ENCODE measurements around the gene PRSS27.
"Not testable (repeated sequence)": the region's sequence is repeated elsewhere in the genome, so short reads cannot be mapped to it uniquely, and the experiment has no call there.

PRSS27 gene

GRCh38 chr16:2724816-2725348 is 4.9 kb upstream of the PRSS27 start:
- DNase-seq (ENCODE audit: low read depth in 2 of 2) = no peak

DNA sequence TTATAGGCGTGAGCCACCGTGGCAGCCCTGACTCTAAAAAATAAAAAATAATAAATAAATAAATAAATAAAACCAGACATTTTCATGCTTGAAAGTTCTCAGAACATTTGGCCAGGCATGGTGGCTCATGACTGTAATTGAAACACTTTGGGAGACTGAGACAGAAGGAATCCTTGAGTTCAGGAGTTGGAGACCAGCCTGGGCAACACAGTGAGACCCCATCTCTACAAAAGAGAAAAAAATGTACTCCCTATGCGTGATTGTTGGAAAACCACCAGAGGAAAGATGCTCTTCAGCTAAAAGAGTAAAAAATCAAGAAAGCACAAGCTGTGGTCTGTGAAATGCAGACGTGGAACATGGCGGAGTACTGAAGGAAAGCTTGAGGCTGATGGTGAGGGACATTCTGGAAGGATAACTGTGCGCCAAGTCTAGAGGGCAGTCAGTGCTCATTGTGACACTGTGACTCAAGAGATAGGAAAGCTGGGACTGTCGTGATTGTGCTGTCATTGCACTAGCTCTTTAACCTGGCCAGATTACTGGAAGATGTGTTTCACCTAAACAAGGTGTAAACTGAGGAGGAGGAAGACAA is 4.2 kb upstream of the PRSS27 start:
- no peak for DNase-seq (ENCODE audit: low read depth in 2 of 2)

DNA sequence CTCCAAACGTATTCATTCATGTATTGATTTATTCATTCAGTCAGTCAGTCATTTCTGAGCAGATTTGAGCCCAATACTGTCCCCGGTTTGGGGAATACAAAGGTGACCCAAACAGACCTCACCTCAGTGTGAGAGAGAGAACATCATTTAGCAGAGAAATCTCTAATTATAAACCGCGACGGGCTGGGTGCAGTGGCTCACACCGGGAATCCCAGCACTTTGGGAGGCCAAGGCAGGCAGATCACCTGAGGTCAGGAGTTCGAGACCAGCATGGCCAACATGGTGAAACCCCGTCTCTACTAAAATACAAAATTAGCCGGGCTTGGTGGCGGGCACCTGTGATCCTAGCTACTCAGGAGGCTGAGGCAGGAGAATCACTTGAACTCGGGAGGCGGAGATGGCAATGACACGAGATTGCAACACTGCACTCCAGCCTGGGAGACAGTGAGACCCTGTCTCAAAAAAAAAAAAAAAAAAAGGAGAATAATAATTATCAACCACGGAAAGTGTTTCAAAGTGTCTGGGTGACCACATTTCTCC is 1.7 kb upstream of the PRSS27 start:
- DNase-seq (ENCODE audit: low read depth in 2 of 2) = not testable (repeated sequence)

GRCh38 chr16:2720719-2721633 is 952 bp upstream of the PRSS27 start:
- peak; percentile 61 for DNase-seq (ENCODE audit: low read depth in 2 of 2)

DNA sequence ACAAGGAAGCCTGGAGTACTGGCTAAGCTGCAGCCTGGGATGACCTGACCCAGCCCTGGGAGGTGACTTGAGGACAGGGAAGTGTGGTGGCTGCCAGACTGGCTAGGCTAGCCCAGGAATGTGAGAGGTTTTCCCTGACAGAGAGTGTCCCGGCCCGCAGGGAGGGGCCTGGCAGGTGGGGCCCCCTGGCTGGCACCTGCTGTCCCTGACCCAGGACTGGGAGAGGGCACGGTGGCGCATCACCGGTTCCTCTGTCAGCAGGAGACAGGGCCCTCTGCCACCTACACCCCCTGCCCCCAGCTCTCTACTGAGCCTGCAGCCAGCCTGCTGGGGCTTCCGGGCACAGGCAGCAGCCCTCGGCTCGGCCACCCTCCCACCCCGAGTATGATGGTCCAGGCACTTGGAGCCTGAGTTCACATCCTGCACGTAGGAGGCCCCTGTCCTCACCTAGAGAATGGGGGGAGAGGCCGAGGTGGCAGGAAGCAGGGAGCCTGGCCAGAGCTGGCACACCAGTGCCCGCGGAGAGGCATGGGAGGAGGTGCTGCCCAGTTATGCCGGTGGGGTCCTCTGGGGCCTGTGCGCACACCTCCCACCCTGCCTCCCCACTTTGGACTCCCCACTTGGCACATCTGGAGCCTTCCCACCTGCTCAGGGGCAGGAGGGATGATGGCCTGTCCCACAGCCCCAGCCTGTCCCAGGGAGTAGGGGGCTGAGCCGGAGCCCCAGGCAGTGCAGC is 528 bp downstream of the PRSS27 start:
- no peak for DNase-seq (ENCODE audit: low read depth in 2 of 2)

DNA sequence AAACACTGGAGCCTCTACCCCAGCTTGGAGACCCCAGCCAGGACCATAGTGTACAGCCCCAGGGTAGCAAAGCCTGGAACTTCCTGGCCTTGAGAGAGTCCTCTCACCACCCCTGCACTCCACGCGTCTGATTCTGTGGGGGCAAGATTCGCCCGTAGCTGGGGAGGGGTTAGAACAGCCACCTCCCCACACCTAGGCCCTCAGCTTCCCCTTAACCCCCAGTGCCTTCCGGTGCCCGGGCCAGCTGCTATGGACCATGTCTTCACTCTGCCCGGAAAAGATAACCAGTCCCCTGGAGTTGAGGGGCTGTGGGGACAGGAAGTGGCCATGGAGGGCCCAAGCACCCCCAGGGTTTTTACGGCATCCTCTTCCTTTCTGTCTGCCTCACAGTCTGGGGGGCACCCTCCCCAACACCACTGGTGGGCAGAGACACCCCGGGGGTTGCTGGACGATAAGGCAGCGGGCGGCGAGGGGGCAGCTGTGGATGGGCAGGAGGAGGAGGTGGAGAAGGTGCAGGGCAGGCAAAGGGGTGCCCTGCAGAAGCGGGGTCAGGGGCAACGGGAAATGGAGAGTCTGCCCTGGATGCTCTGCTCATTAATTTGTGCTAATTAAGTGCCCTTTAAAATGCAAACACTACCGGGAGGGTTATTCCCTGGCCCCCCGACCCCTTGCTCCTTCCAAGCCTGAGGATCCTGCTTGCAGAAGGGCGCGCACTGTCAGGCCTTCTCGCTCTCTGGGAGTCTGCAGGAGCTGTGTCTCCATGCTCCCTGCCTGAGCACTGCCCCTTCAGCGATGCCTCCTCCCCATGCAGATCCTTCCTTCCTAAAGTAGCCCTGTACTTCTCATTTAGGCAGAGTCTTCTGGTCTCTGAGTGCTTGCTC is 2.4 kb downstream of the PRSS27 start:
- DNase-seq (ENCODE audit: low read depth in 2 of 2) = no peak

- DNase-seq (ENCODE audit: low read depth in 2 of 2) = no peak
These were observed 3.1 kb downstream of the PRSS27 start for GRCh38 chr16:2716948-2717347.

DNA sequence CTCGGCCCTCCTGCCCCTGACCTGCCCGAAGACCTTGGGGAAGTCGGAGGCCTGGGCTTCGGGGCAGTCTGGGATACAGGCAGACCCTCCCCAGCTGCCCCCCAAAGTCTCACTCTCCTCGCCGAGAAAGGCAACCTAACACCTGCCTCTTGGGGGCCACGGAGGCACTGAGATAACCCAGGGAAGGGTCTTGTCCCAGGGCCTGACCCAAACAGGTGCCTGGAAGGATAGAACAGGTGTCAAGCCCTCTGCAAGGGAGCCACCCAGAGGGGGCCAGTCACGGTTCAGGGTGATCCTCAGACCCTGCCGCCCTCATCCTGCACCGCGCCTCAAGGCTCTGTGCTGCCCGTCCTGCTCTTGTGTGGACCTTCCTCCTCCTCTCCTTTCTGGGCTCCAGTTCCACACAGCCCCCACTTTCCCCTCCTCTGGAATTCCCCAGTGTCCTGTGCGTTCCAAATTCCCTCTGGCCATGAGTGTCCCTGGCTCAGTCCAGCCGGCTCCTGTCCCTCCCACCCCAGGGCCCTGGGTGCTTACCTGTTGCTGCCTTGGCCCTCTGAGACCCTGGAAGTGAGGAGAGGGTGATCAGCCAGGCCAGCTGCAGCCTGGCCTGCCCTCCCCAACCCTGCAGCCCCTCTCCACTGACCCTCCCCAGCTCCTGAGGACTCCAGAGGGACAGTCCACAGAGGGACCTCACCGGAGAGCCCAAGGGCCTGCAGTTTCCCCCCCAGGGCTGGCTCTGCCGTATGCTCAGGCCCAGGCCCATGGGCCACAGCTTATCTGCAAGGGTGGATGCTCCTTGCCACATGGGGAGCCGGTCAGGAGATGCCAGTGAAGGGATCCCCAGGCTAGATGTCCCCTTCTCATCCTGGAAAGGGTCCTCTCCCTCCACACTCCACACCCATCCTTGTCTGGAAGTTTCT is 3.8 kb downstream of the PRSS27 start:
- no peak for DNase-seq (ENCODE audit: low read depth in 2 of 2)

DNA sequence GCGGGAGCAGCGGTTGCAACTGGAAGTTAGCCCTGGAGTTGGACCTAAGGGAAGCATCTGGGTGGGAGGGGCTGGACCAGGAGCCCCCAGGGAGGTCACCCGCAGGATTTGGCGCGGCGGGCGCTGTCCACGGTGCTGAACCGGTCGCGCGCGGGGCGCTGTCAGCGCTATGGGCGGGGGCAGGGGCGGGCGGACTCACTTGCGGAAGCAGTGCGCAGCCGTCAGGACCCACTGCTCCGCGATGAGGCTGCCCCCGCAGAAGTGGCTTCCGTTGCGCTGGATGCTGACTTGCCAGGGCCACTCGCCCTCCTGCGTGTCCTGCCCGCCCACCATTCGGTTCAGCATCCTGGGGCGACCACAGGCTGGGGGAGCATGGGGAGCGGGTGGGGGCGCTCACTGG is 4.5 kb downstream of the PRSS27 start:
- DNase-seq (ENCODE audit: low read depth in 2 of 2) = peak; percentile 68 to 72

GRCh38 chr16:2715064-2715463 is 5.0 kb downstream of the PRSS27 start:
- DNase-seq (ENCODE audit: low read depth in 2 of 2) = no peak

DNA sequence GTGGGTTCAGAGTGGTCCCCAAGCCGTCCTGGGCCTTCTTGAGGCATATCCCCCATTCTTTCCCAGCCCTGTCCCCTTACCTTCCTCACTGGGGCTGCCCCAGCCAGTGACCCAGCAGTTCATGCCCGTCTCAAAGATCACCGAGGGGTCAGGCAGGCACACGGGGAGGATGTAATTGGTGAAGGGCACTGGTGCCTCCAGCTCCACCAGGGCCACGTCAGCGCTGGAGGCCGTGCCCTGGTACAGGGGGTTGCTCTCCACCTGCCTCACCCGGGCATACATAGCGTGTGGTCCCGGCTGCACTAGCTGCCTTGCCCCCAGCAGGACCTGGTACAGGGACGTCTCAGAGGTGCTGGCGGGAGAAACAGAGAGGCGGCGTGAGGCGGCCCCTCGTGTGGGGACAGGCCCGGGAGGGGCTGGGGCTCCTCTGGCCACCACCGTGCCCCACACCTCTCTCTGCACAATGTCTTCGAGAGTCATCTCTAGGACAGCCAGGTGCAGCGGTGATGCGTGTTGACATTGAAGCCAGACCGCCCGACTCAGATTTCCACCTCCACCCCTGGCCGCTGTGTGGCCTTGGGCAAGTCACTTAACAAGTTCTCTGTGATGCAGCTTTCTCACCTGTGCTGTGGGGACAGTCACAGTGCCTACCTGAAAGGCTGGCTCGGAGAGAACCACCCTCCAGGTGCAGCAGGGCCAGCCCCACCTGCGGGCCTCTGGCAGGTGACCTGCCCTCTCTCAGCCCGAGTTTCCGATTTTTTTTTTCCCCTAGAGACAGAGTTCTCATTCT is 5.8 kb downstream of the PRSS27 start:
- DNase-seq (ENCODE audit: low read depth in 2 of 2) = no peak

DNA sequence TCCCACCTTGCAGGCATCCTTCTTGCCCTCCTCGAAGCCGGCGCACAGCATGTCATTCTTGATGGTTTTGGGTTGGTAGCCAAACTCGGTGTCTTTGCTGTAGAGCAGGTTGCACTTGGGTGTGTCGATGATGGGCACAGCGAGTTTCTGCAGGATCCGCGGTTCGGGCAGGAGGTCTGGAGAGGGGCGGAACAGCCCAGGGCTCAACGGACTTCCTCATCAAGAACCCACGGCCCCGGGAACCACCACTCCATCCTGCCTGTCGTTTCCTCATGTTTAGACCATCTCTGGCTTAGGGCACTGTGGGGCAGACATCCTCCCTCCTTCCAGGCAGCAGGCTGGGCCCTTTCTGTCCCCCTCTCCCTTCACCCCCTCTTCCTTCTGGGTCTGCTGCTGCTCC is 6.5 kb downstream of the PRSS27 start:
- no peak for DNase-seq (ENCODE audit: low read depth in 2 of 2)

DNA sequence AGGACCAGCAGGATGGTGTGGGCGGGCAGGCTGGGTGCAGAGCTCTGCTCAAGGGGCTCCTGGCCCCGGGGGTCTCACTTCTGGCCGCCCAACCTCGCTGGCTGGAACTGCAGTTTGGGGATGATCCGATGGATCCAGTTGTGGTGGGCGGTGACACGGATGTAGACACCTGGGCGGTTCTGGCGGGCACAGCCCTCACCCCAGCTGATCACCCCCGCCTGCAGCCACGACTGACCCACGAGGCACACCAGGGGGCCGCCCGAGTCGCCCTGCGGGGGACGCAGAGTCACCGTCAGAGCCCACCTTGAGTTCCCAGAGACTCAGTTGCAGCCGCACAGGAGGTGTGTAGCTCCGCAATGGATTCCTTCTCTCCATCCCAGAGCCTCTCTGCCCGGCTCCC is 7.5 kb downstream of the PRSS27 start:
- DNase-seq (ENCODE audit: low read depth in 2 of 2) = no peak

DNA sequence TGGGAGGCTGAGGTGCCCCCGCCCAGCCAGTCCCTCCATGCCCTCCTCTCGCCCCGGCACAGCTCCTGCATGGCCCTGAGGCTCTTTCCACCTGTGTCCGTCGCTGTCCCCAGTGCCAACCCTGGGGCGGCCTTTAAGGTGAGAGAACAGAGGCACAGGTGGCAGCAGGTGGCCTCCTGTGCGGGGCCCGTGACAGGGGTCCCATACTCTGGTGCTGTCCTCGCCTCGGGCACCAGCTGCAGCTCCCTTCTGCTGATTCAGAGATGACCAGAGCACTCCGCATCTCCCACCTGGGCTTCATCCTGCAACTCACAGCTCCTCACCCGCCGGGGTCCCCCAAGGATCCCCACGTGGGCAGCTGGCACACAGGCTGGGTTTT is 8.0 kb downstream of the PRSS27 start:
- no peak for DNase-seq (ENCODE audit: low read depth in 2 of 2)

GRCh38 chr16:2711370-2712062 is 8.5 kb downstream of the PRSS27 start:
- DNase-seq (ENCODE audit: low read depth in 2 of 2) = no peak

DNA sequence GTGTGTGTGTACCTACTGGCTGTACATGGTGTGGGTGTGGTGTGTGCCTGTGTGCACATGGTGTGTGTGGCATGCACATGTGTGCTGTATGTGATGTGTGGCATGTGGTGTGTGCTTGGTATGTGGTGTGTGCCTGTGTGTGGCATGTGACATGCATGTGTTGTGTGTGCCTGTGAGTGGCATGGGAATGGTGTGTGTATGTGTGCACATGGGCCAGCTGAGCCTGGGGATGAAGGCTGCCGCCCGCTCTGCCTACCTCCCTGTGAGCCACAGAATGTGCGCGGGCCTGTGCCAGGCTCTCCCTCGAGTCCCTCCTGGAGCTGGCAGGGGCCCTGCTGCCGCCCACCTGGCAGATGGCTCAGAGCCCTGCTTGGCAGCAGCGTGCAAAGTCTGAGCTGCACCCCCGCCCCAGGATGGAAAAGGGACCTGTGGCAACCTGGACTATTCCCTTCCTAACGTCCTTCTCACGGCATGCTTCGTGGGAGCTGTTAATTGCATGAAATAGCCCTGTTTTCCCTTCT is 9.3 kb downstream of the PRSS27 start:
- DNase-seq (ENCODE audit: low read depth in 2 of 2) = no peak

DNA sequence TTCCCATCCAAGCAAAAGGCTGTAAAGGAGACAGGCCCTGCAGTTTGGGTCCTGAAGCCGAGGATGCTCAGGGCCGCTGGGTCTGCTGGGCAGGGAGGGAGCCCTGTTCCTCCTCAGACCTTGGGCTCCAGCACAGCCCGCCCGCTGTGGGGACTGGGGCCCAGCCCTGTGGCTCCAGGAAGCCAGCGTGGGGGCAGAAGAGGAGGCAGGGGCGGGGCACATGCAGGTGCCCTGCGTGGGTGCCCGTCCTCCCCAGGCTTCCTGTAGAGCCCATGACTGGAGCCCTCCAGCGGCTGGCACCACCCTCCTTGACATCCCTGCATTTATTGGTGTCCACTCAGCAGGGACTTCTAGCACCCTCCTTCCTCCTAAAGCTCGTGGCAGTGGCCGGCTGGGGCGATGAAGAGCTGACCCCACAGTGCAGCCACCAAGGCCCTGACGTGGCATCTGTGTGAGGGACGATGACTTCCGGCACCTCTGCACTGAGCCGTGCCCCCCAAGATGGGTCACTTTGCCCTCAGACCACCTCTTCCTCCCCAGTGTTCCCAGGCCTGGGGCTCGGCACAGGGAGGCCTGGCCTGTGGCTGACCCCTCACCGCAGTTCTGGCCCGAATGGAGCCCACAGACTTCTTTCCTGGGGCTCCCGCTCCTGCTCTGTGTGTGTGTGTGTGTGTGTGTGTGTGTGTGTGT is 9.9 kb downstream of the PRSS27 start:
- no peak for DNase-seq (ENCODE audit: low read depth in 2 of 2)

DNA sequence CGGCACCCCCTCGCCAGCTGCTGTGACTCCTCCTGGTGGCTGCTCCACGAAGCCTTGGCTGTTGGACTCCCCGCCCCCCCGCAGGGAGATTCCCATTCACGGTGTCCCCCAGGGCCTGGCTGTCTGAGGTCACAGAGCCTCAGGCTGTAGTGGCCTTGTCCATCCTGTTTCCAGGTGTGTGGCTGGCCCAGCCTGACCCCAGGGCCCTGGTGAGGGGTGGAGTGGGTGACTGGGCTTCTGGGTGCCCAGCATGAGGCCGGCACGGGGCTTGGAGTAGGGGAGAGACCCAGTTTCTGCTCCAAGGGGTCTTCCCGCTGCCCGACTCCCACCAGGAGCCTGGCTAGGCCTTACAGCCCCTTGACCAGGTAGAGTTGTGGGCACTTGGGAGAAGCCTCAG is 10.4 kb downstream of the PRSS27 start:
- DNase-seq (ENCODE audit: low read depth in 2 of 2) = no peak
